GM12873 (cell line): ENCODE data around the gene MAP10.

Source experiments
- CTCF ChIP-seq: IDR thresholded peaks from 2 replicates; pipeline ENCODE4 v1.5.1; 2012; ENCODE audit warnings: low read depth, mild to moderate bottlenecking, moderate library complexity, low read length, control low read depth; ENCODE audit not compliant: insufficient read depth; ENCODE audit errors: missing control alignments

MAP10 gene

DNA sequence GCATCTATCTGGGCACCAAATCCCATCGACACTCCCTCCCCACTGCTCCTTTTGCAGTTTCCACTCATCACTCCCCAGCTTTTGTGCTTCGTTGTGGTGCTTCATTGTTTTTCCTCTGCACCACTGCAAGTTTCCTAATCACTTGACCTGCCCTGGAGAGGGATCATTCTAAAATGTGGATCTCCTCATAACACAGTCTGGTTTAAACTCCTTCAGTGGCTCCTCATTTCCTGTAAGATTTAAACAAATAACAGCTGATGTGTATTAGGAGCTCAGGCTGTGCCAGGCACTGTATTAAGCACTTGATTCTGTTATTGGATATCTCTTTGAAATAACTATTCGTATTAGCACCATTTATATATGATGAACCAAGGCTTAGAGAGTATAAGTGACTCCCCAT, 51.3 kb downstream of the MAP10 start:
- TF ChIP-seq CTCF: no peak
